ENCODE results near the gene GPR137B. TPM values are rescaled to one million over a fixed set of nuclear protein-coding genes. Genes with fewer than 3 reads are reported as not detected.

GPR137B gene
- total and polyA plus RNA-seq, 2 experiments from 2014 or later = 4.5 to 11.1 TPM

GRCh38 chr1:236214761-236215160 is 72.4 kb downstream of the GPR137B start:
- Mint-ChIP-seq H3K4me3 (no peak overlapping the region), H3K27me3 (ENCODE audit: insufficient read depth, low read depth, poor library complexity) (no peaks in the 10 kb centered on the region)
- ATAC-seq = no peak

More at GRCh38 chr1:236214761-236215160, 72.4 kb downstream of the GPR137B start:
- H3K4me1 Mint-ChIP-seq = no peaks in the 10 kb centered on the region
- H3K36me3 ChIP-seq (ENCODE audit: insufficient read depth) = no peaks in the 10 kb centered on the region
- no peaks in the 10 kb centered on the region for H3K79me2 ChIP-seq (replicated peaks; ENCODE audit: insufficient read depth)
- no peak overlapping the region for H3K4me2 ChIP-seq
- H3K9me2 ChIP-seq (ENCODE audit: insufficient read depth) = no peaks in the 10 kb centered on the region
- TF ChIP-seq ZNF331 (CRISPR knock-in tag; IDR thresholded peaks at IDR 0.05; ENCODE audit: low read depth) (no peak), STAT1 (IDR thresholded peaks at IDR 0.05; ENCODE audit: unreplicated experiment) (no peak), CREB1 (CRISPR knock-in tag; IDR thresholded peaks at IDR 0.05; ENCODE audit: low read depth) (no peak), ZNF114 (CRISPR knock-in tag; IDR thresholded peaks at IDR 0.05) (no peak), EZH2 (IDR thresholded peaks at IDR 0.05; ENCODE audit: low read depth, unreplicated experiment) (no peak), POLR2AphosphoS5 (IDR thresholded peaks at IDR 0.05; ENCODE audit: low read depth) (no peak), CTCF (conservative IDR thresholded peaks at IDR 0.05; ENCODE audit: low read depth in 2 of 2) (no peak)
- TF ChIP-seq, protein P1, sequence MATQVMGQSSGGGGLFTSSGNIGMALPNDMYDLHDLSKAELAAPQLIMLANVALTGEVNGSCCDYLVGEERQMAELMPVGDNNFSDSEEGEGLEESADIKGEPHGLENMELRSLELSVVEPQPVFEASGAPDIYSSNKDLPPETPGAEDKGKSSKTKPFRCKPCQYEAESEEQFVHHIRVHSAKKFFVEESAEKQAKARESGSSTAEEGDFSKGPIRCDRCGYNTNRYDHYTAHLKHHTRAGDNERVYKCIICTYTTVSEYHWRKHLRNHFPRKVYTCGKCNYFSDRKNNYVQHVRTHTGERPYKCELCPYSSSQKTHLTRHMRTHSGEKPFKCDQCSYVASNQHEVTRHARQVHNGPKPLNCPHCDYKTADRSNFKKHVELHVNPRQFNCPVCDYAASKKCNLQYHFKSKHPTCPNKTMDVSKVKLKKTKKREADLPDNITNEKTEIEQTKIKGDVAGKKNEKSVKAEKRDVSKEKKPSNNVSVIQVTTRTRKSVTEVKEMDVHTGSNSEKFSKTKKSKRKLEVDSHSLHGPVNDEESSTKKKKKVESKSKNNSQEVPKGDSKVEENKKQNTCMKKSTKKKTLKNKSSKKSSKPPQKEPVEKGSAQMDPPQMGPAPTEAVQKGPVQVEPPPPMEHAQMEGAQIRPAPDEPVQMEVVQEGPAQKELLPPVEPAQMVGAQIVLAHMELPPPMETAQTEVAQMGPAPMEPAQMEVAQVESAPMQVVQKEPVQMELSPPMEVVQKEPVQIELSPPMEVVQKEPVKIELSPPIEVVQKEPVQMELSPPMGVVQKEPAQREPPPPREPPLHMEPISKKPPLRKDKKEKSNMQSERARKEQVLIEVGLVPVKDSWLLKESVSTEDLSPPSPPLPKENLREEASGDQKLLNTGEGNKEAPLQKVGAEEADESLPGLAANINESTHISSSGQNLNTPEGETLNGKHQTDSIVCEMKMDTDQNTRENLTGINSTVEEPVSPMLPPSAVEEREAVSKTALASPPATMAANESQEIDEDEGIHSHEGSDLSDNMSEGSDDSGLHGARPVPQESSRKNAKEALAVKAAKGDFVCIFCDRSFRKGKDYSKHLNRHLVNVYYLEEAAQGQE (IDR thresholded peaks at IDR 0.05; ENCODE audit: unreplicated experiment) = no peak
- TF ChIP-seq, protein P2, sequence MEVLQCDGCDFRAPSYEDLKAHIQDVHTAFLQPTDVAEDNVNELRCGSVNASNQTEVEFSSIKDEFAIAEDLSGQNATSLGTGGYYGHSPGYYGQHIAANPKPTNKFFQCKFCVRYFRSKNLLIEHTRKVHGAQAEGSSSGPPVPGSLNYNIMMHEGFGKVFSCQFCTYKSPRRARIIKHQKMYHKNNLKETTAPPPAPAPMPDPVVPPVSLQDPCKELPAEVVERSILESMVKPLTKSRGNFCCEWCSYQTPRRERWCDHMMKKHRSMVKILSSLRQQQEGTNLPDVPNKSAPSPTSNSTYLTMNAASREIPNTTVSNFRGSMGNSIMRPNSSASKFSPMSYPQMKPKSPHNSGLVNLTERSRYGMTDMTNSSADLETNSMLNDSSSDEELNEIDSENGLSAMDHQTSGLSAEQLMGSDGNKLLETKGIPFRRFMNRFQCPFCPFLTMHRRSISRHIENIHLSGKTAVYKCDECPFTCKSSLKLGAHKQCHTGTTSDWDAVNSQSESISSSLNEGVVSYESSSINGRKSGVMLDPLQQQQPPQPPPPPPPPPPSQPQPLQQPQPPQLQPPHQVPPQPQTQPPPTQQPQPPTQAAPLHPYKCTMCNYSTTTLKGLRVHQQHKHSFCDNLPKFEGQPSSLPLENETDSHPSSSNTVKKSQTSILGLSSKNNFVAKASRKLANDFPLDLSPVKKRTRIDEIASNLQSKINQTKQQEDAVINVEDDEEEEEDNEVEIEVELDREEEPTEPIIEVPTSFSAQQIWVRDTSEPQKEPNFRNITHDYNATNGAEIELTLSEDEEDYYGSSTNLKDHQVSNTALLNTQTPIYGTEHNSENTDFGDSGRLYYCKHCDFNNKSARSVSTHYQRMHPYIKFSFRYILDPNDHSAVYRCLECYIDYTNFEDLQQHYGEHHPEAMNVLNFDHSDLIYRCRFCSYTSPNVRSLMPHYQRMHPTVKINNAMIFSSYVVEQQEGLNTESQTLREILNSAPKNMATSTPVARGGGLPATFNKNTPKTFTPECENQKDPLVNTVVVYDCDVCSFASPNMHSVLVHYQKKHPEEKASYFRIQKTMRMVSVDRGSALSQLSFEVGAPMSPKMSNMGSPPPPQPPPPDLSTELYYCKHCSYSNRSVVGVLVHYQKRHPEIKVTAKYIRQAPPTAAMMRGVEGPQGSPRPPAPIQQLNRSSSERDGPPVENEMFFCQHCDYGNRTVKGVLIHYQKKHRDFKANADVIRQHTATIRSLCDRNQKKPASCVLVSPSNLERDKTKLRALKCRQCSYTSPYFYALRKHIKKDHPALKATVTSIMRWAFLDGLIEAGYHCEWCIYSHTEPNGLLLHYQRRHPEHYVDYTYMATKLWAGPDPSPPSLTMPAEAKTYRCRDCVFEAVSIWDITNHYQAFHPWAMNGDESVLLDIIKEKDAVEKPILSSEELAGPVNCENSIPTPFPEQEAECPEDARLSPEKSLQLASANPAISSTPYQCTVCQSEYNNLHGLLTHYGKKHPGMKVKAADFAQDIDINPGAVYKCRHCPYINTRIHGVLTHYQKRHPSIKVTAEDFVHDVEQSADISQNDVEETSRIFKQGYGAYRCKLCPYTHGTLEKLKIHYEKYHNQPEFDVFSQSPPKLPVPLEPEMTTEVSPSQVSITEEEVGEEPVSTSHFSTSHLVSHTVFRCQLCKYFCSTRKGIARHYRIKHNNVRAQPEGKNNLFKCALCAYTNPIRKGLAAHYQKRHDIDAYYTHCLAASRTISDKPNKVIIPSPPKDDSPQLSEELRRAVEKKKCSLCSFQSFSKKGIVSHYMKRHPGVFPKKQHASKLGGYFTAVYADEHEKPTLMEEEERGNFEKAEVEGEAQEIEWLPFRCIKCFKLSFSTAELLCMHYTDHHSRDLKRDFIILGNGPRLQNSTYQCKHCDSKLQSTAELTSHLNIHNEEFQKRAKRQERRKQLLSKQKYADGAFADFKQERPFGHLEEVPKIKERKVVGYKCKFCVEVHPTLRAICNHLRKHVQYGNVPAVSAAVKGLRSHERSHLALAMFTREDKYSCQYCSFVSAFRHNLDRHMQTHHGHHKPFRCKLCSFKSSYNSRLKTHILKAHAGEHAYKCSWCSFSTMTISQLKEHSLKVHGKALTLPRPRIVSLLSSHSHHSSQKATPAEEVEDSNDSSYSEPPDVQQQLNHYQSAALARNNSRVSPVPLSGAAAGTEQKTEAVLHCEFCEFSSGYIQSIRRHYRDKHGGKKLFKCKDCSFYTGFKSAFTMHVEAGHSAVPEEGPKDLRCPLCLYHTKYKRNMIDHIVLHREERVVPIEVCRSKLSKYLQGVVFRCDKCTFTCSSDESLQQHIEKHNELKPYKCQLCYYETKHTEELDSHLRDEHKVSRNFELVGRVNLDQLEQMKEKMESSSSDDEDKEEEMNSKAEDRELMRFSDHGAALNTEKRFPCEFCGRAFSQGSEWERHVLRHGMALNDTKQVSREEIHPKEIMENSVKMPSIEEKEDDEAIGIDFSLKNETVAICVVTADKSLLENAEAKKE (CRISPR knock-in tag; IDR thresholded peaks at IDR 0.05) = no peak
- no peak overlapping the region for H3K4me3 ChIP-seq
- H3K27ac ChIP-seq (ENCODE audit: low read depth) = no peak overlapping the region
- H2AFZ ChIP-seq = no peak overlapping the region
- no peak for DNase-seq (ENCODE audit: low spot score)
- H3K4me1 ChIP-seq (ENCODE audit: insufficient read depth) = no peaks in the 10 kb centered on the region
- no peak overlapping the region for H3K27ac Mint-ChIP-seq
- H3K9me3 Mint-ChIP-seq = no peaks in the 10 kb centered on the region
- no peaks in the 10 kb centered on the region for H4K20me1 ChIP-seq (replicated peaks; ENCODE audit: insufficient read depth)
- no peaks in the 10 kb centered on the region; the same call in 2 of the 3 replicates for H3K36me3 Mint-ChIP-seq (ENCODE audit: low read depth)
- no peaks in the 10 kb centered on the region for H3F3A ChIP-seq (replicated peaks; ENCODE audit: low read depth)
- no peaks in the 10 kb centered on the region for H3K27me3 ChIP-seq (ENCODE audit: insufficient read depth)
